CD14-positive monocyte (primary cell): Measurements from ENCODE around the gene LIMCH1. TPM values are rescaled to one million over a fixed set of nuclear protein-coding genes. Genes with fewer than 3 reads are reported as not detected.

Experiments used
- DNase-seq, 3 donors: peaks; one replicate each; pipeline ENCODE4 v3.0.0-alpha.2; 2011 to 2022
- H2AFZ ChIP-seq: 2 replicates; pipeline ENCODE4 v1.6.0; 2012; ENCODE audit warnings: mild to moderate bottlenecking, low read depth, low read length, inconsistent platforms; ENCODE audit not compliant: insufficient read depth, poor library complexity, severe bottlenecking
- H3K27ac ChIP-seq, 2 donors: 1 replicate in 1 of 2; 2 replicates in 1 of 2; pipeline ENCODE4 v1.5.1; 2012 to 2013; ENCODE audit warnings: low read length in 2 of 2, control low read depth in 1 of 2, inconsistent platforms in 1 of 2, low read depth in 1 of 2, mild to moderate bottlenecking in 1 of 2
- H3K27me3 ChIP-seq, 2 donors: one replicate each; pipeline versions ENCODE4 v1.6.0 to v1.6.1; 2011 to 2013; ENCODE audit warnings: low read length in 2 of 2; ENCODE audit not compliant: control insufficient read depth in 2 of 2, insufficient read depth in 2 of 2
- H3K36me3 ChIP-seq, 2 donors: replicated peaks in 1 of 2; 1 replicate in 1 of 2; 2 replicates in 1 of 2; pipeline versions ENCODE4 v1.5.1 to v1.6.1; 2012 to 2013; ENCODE audit warnings: low read length in 2 of 2, control low read depth in 1 of 2, inconsistent platforms in 1 of 2, mild to moderate bottlenecking in 1 of 2; ENCODE audit not compliant: insufficient read depth in 2 of 2, control insufficient read depth in 1 of 2
- H3K4me1 ChIP-seq, 2 donors: 1 replicate in 1 of 2; 2 replicates in 1 of 2; pipeline versions ENCODE4 v1.5.1 to v1.6.1; 2012 to 2013; ENCODE audit warnings: low read length in 2 of 2, control low read depth in 1 of 2, inconsistent platforms in 1 of 2, mild to moderate bottlenecking in 1 of 2, moderate library complexity in 1 of 2; ENCODE audit not compliant: insufficient read depth in 2 of 2, control insufficient read depth in 1 of 2
- H3K4me2 ChIP-seq: replicated peaks from 2 replicates; pipeline ENCODE3; 2012; ENCODE audit warnings: low read length, moderate library complexity, mild to moderate bottlenecking; ENCODE audit not compliant: poor library complexity, severe bottlenecking; ENCODE audit errors: extremely low read depth
- H3K4me3 ChIP-seq, 3 experiments: fragments of 200-600 bp in 1 of 3; sonication (generic) in 1 of 3; replicated peaks in 1 of 3; 1 replicate in 2 of 3; 2 replicates in 1 of 3; pipeline ENCODE4 v1.5.1; 2011 to 2013; ENCODE audit warnings: low read length in 3 of 3, mild to moderate bottlenecking in 3 of 3, control low read depth in 2 of 3, low read depth in 2 of 3, inconsistent platforms in 1 of 3, moderate library complexity in 1 of 3
- H3K79me2 ChIP-seq: 2 replicates; pipeline ENCODE4 v1.6.0; 2012; ENCODE audit warnings: mild to moderate bottlenecking, control low read depth, inconsistent platforms, low read length, moderate library complexity; ENCODE audit not compliant: insufficient read depth
- H3K9ac ChIP-seq: 2 replicates; pipeline ENCODE4 v1.6.0; 2017; ENCODE audit warnings: low read length, mild to moderate bottlenecking; ENCODE audit not compliant: insufficient read depth, poor library complexity, severe bottlenecking
- H3K9me3 ChIP-seq, 2 donors: replicated peaks in 1 of 2; 1 replicate in 1 of 2; 2 replicates in 1 of 2; pipeline versions ENCODE4 v1.5.1 to v1.6.1; 2012 to 2013; ENCODE audit warnings: low read length in 2 of 2, control low read depth in 1 of 2; ENCODE audit not compliant: control insufficient read depth in 1 of 2, insufficient read depth in 1 of 2
- H4K20me1 ChIP-seq: 2 replicates; pipeline ENCODE4 v1.6.0; 2012; ENCODE audit warnings: mild to moderate bottlenecking, low read length, control low read depth, moderate library complexity; ENCODE audit not compliant: insufficient read depth
- H3K27ac Mint-ChIP-seq, 7 donors: one replicate each; pipeline ENCODE4 v1.8.0; 2020; ENCODE audit warnings: mild to moderate bottlenecking in 7 of 7, mixed read lengths in 7 of 7, moderate library complexity in 6 of 7, inconsistent platforms in 2 of 7
- H3K27me3 Mint-ChIP-seq, 3 donors: one replicate each; pipeline ENCODE4 v1.8.0; 2021 to 2022; ENCODE audit warnings: low read depth in 3 of 3, mild to moderate bottlenecking in 3 of 3, mixed read lengths in 3 of 3, moderate library complexity in 3 of 3, inconsistent platforms in 1 of 3
- H3K36me3 Mint-ChIP-seq, 2 donors: one replicate each; pipeline ENCODE4 v1.8.0; 2020; ENCODE audit warnings: mixed read lengths in 2 of 2, inconsistent platforms in 1 of 2, mild to moderate bottlenecking in 1 of 2
- H3K4me1 Mint-ChIP-seq: one replicate; pipeline ENCODE4 v1.8.0; 2020; ENCODE audit warnings: mild to moderate bottlenecking, mixed read lengths
- H3K4me3 Mint-ChIP-seq, 2 donors: one replicate each; pipeline ENCODE4 v1.8.0; 2020; ENCODE audit warnings: mild to moderate bottlenecking in 2 of 2, mixed read lengths in 2 of 2, moderate library complexity in 1 of 2
- H3K9me3 Mint-ChIP-seq, 7 donors: one replicate each; pipeline ENCODE4 v1.8.0; 2020 to 2022; ENCODE audit warnings: mixed read lengths in 7 of 7, mild to moderate bottlenecking in 6 of 7, moderate library complexity in 6 of 7, inconsistent platforms in 2 of 7
- CTCF ChIP-seq: fragments of 200-600 bp; IDR thresholded peaks from one replicate; pipeline ENCODE4 v1.8.0; 2022; ENCODE audit warnings: antibody characterized with exemption, mild to moderate bottlenecking
- WGBS: methylation state at CpG from one replicate; pipeline ENCODE4 v1.1.5; 2013; ENCODE audit warnings: missing lambda C conversion rate; ENCODE audit not compliant: insufficient coverage; 5-methylcytosine and 5-hydroxymethylcytosine counted together
- intact Hi-C, 2 donors: fragments of 100-400 bp; cut with micrococcal nuclease; formaldehyde crosslinking; loops; one replicate each; pipeline versions ENCODE4 v1.15.0 to v1.15.1; 2023
- polyA plus RNA-seq, 3 donors: library from polyadenylated mRNA; depleted of rRNA in 1 of 3; unstranded in 2 of 3; stranded (reverse) in 1 of 3; fragments of 300-500 nt in 2 of 3; fragments of >200 nt in 1 of 3; fragmentation: Illumina TruSeq in 2 of 3; gene quantifications; 1 replicate in 2 of 3; 2 replicates in 1 of 3; pipeline ENCODE4 v1.2.3, GENCODE V29; 2012 to 2021

The LIMCH1 gene
- polyA plus RNA-seq, 3 donors: 0.25 to 0.64 (median 0.32) TPM

- no peaks in the 10 kb centered on the region for H3K4me1 Mint-ChIP-seq
- H3K27ac Mint-ChIP-seq: no peak overlapping the region
- H3K9ac ChIP-seq: no peak overlapping the region
Observed at GRCh38 chr4:41656572-41657520, 118.9 kb downstream of the LIMCH1 start.

GRCh38 chr4:41657561-41657960, 119.6 kb downstream of the LIMCH1 start:
- Histone ChIP-seq H3K79me2 (no peaks in the 10 kb centered on the region), H3K9me3 (no peaks in the 10 kb centered on the region), H3K4me2 (no peak overlapping the region), H3K9ac (no peak overlapping the region), H3K27me3 (no peaks in the 10 kb centered on the region), H2AFZ (no peak overlapping the region), H3K36me3 (no peaks in the 10 kb centered on the region), H3K27ac (no peak overlapping the region), H3K4me1 (no peaks in the 10 kb centered on the region), H3K4me3 (no peak overlapping the region), H4K20me1 (no peaks in the 10 kb centered on the region)
- Mint-ChIP-seq H3K9me3 (no peaks in the 10 kb centered on the region), H3K4me1 (no peaks in the 10 kb centered on the region), H3K27ac (no peak overlapping the region), H3K36me3 (no peaks in the 10 kb centered on the region), H3K27me3 (peaks cover 0 to 8% (median 6%) of the 10 kb centered on the region in 3 donors), H3K4me3 (no peak overlapping the region)
- no peak for TF ChIP-seq CTCF
- intact Hi-C loops: no loop called here
- DNase-seq: no peak
- WGBS: no CpG with 5 or more reads among the region's 4 CpGs

More at GRCh38 chr4:41656572-41657520, 118.9 kb downstream of the LIMCH1 start:
- H3K4me2 ChIP-seq: no peak overlapping the region
- no peaks in the 10 kb centered on the region for H4K20me1 ChIP-seq
- peaks cover 0 to 8% (median 6%) of the 10 kb centered on the region in 3 donors for H3K27me3 Mint-ChIP-seq
- peak overlapping the region; percentile 2 for H2AFZ ChIP-seq
- no peak overlapping the region for H3K27ac ChIP-seq
- WGBS: 96% methylated on average over 10 of the region's 15 CpGs
- no peaks in the 10 kb centered on the region for H3K4me1 ChIP-seq
- H3K4me3 ChIP-seq: no peak overlapping the region
- H3K79me2 ChIP-seq: no peaks in the 10 kb centered on the region
- no peaks in the 10 kb centered on the region for H3K27me3 ChIP-seq
- H3K9me3 ChIP-seq: no peaks in the 10 kb centered on the region
- DNase-seq: no peak
- intact Hi-C loops: no loop called here
- TF ChIP-seq CTCF: no peak
- H3K9me3 Mint-ChIP-seq: no peaks in the 10 kb centered on the region
- no peaks in the 10 kb centered on the region for H3K36me3 Mint-ChIP-seq
- H3K36me3 ChIP-seq: no peaks in the 10 kb centered on the region
- no peak overlapping the region for H3K4me3 Mint-ChIP-seq
